ENCODE data around the gene SRRD. TPM values are rescaled to one million over a fixed set of nuclear protein-coding genes. Genes with fewer than 3 reads are reported as not detected.

Gene SRRD
- total and polyA plus RNA-seq, 2 of the 8 experiments (the other 6 are each of a cell fraction or from before 2014, with no cell fraction given) = 17.1 to 25.3 TPM

DNA sequence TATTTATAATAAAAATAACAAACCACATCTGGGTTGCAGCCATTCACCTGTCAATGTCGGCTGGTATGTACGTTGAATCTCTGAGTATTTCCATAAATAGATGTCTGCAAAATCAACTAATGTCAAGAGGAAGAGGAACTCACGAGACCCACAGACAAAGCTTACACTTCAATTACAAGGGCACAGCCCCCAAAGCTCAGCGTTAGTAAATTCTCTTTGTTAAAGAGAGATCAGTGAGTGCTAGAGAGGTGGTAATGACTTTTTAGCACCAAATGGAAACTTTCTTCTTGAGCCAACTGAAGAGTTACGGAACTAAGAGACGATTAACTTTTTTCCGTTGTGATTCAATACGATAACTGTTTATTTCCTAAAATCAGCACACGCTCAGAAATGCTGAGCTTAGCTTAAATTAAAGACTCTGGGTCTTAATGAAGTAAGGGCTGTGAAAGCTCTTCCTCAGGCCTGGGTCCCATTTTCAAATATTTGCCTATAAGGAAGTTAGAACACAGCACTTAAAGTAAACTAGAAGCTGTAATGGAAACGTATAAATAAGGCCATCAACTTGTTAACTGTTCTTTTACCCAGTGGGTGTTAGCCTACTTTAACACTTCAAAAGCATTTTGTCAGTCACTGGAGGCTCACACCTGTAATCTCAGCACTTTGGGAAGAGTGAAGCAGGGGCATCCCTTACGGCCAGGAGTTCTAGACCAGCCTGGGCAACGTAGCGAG lies 51.4 kb downstream of the SRRD start:
- Histone ChIP-seq H2BK120ac (replicated peaks; ENCODE audit: low read depth, low read length) (no peak overlapping the region), H3K79me2 (ENCODE audit: control insufficient read depth in 1 of 2, insufficient read depth in 2 of 2, low read length in 2 of 2) (peaks cover 0 to 6% of the 10 kb centered on the region in 2 experiments; a peak in 1 of 4 replicates), H3K18ac (ENCODE audit: extremely low read depth, low read length) (no peak overlapping the region), H4K8ac (ENCODE audit: extremely low read depth, insufficient read depth, low read length) (no peak overlapping the region), H3K4me1 (replicated peaks in 1 of 4; ENCODE audit: control insufficient read depth in 3 of 4, insufficient read depth in 4 of 4, low read length in 3 of 4) (no peaks in the 10 kb centered on the region), H2BK12ac (ENCODE audit: low read depth, low read length) (no peak overlapping the region), H4K5ac (ENCODE audit: insufficient read length, low read depth, low read length) (no peak overlapping the region), H2AK5ac (ENCODE audit: low read depth, low read length) (no peak overlapping the region), H3K23me2 (ENCODE audit: low read depth, low read length) (no peaks in the 10 kb centered on the region), H3K4ac (replicated peaks; ENCODE audit: insufficient read length, low read depth, low read length) (no peak overlapping the region), H2BK5ac (ENCODE audit: low read depth, low read length) (no peak overlapping the region), H3K9ac (replicated peaks in 1 of 4; ENCODE audit: extremely low read depth in 1 of 4, low read depth in 3 of 4, low read length in 3 of 4) (no peak overlapping the region), H3K4me3 (ENCODE audit: extremely low read depth in 1 of 4, insufficient read depth in 2 of 4, low read depth in 3 of 4, low read length in 4 of 4) (no peak overlapping the region), H4K91ac (replicated peaks; ENCODE audit: insufficient read length, low read length) (no peak overlapping the region), H3K4me2 (ENCODE audit: insufficient read depth in 1 of 2, low read depth in 2 of 2, low read length in 2 of 2) (no peak overlapping the region), H3K79me1 (ENCODE audit: low read depth, low read length) (peaks cover 3% of the 10 kb centered on the region), H2AFZ (ENCODE audit: low read length) (no peak overlapping the region), H2BK20ac (ENCODE audit: low read length) (no peak overlapping the region), H3K14ac (ENCODE audit: insufficient read length) (no peak overlapping the region), H3K27ac (ENCODE audit: low read depth, low read length) (no peak overlapping the region), H3K23ac (ENCODE audit: insufficient read length) (no peak overlapping the region), H3K9me3 (ENCODE audit: insufficient read depth in 2 of 2, low read depth in 1 of 2, low read length in 1 of 2) (no peaks in the 10 kb centered on the region), H3K36me3 (ENCODE audit: control insufficient read depth in 2 of 4, insufficient read depth in 4 of 4, low read length in 3 of 4) (peaks cover 7 to 46% (median 19%) of the 10 kb centered on the region in 4 experiments), H3K56ac (replicated peaks; ENCODE audit: insufficient read length, low read depth, low read length) (no peak overlapping the region), H2BK15ac (ENCODE audit: low read length) (no peak overlapping the region), H3K27me3 (replicated peaks in 1 of 4; ENCODE audit: control insufficient read depth in 3 of 4, extremely low read depth in 1 of 4, insufficient read depth in 3 of 4, low read length in 3 of 4) (no peaks in the 10 kb centered on the region), H4K20me1 (replicated peaks in 1 of 2; ENCODE audit: control insufficient read depth in 1 of 2, insufficient read depth in 2 of 2, low read length in 2 of 2) (peaks cover 7% of the 10 kb centered on the region in 2 experiments)
- ChIA-PET POLR2A (ENCODE audit: partially characterized antibody) (interaction anchor here (0.8 to 2.2 kb wide), 5 partner anchors 9 to 49 kb away, joined by 3 to 7 read pairs (median 4); no protein-coding TSS in a partner anchor), CTCF (ENCODE audit: partially characterized antibody) (interaction anchor here (1.5 kb wide), 1 partner anchor 30 kb away, joined by 3 read pairs; no protein-coding TSS in a partner anchor)
- FAIRE-seq (no peak), DNase-seq (ENCODE audit: low read depth in 1 of 2, low spot score in 2 of 2) (no peak)
- TF ChIP-seq FOSL1 (IDR thresholded peaks at IDR 0.05; ENCODE audit: insufficient read depth, low read depth, low read length) (no peak), NRF1 (IDR thresholded peaks at IDR 0.05; ENCODE audit: low read depth, low read length) (no peak)
- WGBS, 2 experiments (ENCODE audit: extremely low coverage in 1 of 2, insufficient coverage in 1 of 2, insufficient read length in 1 of 2, insufficient replicate concordance in 2 of 2, low coverage in 1 of 2, low lambda C conversion rate in 2 of 2, missing lambda C conversion rate in 1 of 2) = 88% methylated on average over 13 of the region's 13 CpGs; no CpG with 5 or more reads in 1 of the 2 experiments
